BLaER1 treated with 17β-estradiol and CSF1 and Interleukin-3, amounts not matched to agents 10 nM and 100 nM (cell line): ENCODE measurements around the gene OSTF1.

Experiments
- H3K27ac ChIP-seq, 11 experiments: shearing (Covaris generic); formaldehyde crosslinking; 2 replicates each; pipeline ENCODE4 v1.8.1; 2022
- H3K27me3 ChIP-seq, 11 experiments: shearing (Covaris generic); formaldehyde crosslinking; 2 replicates each; pipeline ENCODE4 v1.8.1; 2022
- H3K36me3 ChIP-seq, 11 experiments: shearing (Covaris generic); formaldehyde crosslinking; 2 replicates each; pipeline ENCODE4 v1.8.1; 2022
- H3K4me1 ChIP-seq, 10 experiments: shearing (Covaris generic); formaldehyde crosslinking; 2 replicates each; pipeline ENCODE4 v1.8.1; 2022
- H3K4me2 ChIP-seq, 11 experiments: shearing (Covaris generic); formaldehyde crosslinking; 2 replicates each; pipeline ENCODE4 v1.8.1; 2022
- H3K4me3 ChIP-seq, 10 experiments: shearing (Covaris generic); formaldehyde crosslinking; 2 replicates each; pipeline ENCODE4 v1.8.1; 2022
- H3K9ac ChIP-seq, 11 experiments: shearing (Covaris generic); formaldehyde crosslinking; 2 replicates each; pipeline ENCODE4 v1.8.1; 2022
- H3K9me3 ChIP-seq, 11 experiments: shearing (Covaris generic); formaldehyde crosslinking; replicated peaks in 1 of 11; 2 replicates each; pipeline ENCODE4 v1.8.1; 2022
- H4K20me1 ChIP-seq, 11 experiments: shearing (Covaris generic); formaldehyde crosslinking; 2 replicates each; pipeline ENCODE4 v1.8.1; 2022
- Cebpa-rat ChIP-seq, 11 experiments: shearing (Covaris generic); IDR thresholded peaks; 2 replicates each; pipeline ENCODE4 v1.8.1; 2022

OSTF1 gene

DNA sequence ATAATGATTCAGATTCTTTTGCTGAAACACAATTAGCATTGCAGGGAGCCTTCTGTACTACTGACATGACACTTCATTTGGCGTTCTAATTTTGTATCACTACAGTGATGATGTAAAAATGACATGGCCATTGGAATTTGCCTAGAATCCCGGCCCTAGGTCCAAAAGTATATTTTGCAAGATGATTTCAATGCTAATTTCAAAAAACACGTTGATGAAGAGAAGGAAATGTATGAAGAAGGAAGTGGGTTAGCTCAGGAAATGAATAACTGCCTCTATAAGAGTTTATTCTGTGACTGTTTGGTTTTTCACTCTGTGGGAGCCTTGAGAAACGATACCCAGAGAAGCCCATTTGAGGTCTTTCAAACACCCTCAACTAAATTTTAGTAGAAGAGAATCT lies 59.3 kb downstream of the OSTF1 start:
- H3K4me1 ChIP-seq, result peaks cover 50 to 80% (median 66%) of the 10 kb centered on the region in 10 experiments
- H3K4me3 ChIP-seq, result peak overlapping the region in 5 of 10 experiments; percentile 1 to 29 (median 5); a peak in 2 of 20 replicates
- no peaks in the 10 kb centered on the region for H3K27me3 ChIP-seq
- H3K9ac ChIP-seq, result peak overlapping the region; percentile 47 to 74 (median 64); a peak in 19 of 22 replicates
- peak overlapping the region; percentile 67 to 94 (median 81); a peak in 21 of 22 replicates for H3K27ac ChIP-seq
- H4K20me1 ChIP-seq, result peaks cover 0 to 33% (median 0%) of the 10 kb centered on the region in 11 experiments; a peak in 3 of 22 replicates
- peaks cover 48 to 73% (median 65%) of the 10 kb centered on the region in 11 experiments for H3K36me3 ChIP-seq
- peak in 1 of 11 experiments; percentile 25; a peak in 1 of 22 replicates for TF ChIP-seq Cebpa-rat (IDR thresholded peaks at IDR 0.05)
- H3K4me2 ChIP-seq, result peak overlapping the region; percentile 45 to 92 (median 79)
- H3K9me3 ChIP-seq, result peaks cover 18 to 51% (median 39%) of the 10 kb centered on the region in 11 experiments

DNA sequence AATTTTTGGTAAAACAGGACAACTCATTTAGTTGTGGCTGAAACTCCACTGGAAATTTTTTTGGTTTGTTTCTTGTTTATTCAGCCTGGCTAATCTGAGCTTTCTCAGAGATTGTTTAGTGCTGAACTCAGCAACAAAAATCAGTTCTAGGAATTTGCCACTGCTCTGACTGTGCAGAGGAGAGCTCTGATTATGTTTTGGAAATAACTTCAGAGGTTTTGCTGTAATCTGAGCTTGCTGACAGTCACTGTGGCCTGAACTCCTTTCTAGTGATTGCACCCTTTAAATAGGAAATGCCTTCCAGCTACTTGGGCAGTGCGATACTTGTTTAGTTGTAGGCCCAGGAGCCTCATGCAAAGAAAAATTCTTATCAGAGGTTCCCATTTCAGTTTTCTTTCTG lies 60.2 kb downstream of the OSTF1 start:
- no peak for TF ChIP-seq Cebpa-rat (IDR thresholded peaks at IDR 0.05)
- peaks cover 0 to 33% (median 0%) of the 10 kb centered on the region in 11 experiments; a peak in 3 of 22 replicates for H4K20me1 ChIP-seq
- H3K36me3 ChIP-seq, result peaks cover 38 to 72% (median 64%) of the 10 kb centered on the region in 11 experiments
- peaks cover 13 to 42% (median 32%) of the 10 kb centered on the region in 11 experiments for H3K9me3 ChIP-seq
- H3K4me2 ChIP-seq, result peak overlapping the region; percentile 45 to 92 (median 79)
- peaks cover 50 to 81% (median 63%) of the 10 kb centered on the region in 10 experiments for H3K4me1 ChIP-seq
- H3K27ac ChIP-seq, result peak overlapping the region; percentile 67 to 94 (median 81); a peak in 21 of 22 replicates
- H3K9ac ChIP-seq, result peak overlapping the region; percentile 47 to 74 (median 64); a peak in 20 of 22 replicates
- H3K4me3 ChIP-seq, result peak overlapping the region in 1 of 10 experiments; percentile 5; a peak in 2 of 20 replicates
- no peaks in the 10 kb centered on the region for H3K27me3 ChIP-seq

DNA sequence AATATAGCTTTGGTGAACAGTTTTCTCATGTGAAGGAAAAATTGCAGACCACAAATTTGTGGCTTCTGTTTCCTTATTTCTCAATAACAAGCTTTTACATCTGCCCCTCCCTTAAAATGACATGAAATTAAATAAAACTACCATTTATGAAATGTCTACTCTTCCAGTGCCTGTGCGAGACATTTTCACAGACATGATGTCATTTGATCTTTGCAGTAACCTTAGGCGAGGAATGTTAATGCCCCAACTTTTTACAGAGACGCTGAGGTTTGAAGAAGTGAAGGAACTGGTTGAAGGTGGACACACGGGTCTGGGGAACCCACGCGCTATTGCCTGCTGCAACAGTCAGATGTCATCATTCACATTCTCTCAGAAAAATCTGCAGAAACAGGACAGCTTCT lies 61.5 kb downstream of the OSTF1 start:
- Histone ChIP-seq H3K27ac (peak overlapping the region; percentile 67 to 94 (median 81); a peak in 21 of 22 replicates), H3K36me3 (peaks cover 26 to 63% (median 52%) of the 10 kb centered on the region in 11 experiments), H4K20me1 (peaks cover 0 to 33% (median 0%) of the 10 kb centered on the region in 11 experiments; a peak in 3 of 22 replicates), H3K27me3 (no peaks in the 10 kb centered on the region), H3K4me2 (peak overlapping the region; percentile 45 to 92 (median 79)), H3K4me3 (peak overlapping the region in 2 of 10 experiments; percentile 2 to 32; a peak in 5 of 20 replicates), H3K9me3 (peaks cover under 1 to 29% (median 19%) of the 10 kb centered on the region in 11 experiments; a peak in 20 of 22 replicates), H3K9ac (peak overlapping the region; percentile 7 to 71 (median 57); a peak in 17 of 22 replicates), H3K4me1 (peaks cover 50 to 81% (median 63%) of the 10 kb centered on the region in 10 experiments)
- TF ChIP-seq Cebpa-rat (IDR thresholded peaks at IDR 0.05), result peak in 1 of 11 experiments; percentile 30; a peak in 1 of 22 replicates

DNA sequence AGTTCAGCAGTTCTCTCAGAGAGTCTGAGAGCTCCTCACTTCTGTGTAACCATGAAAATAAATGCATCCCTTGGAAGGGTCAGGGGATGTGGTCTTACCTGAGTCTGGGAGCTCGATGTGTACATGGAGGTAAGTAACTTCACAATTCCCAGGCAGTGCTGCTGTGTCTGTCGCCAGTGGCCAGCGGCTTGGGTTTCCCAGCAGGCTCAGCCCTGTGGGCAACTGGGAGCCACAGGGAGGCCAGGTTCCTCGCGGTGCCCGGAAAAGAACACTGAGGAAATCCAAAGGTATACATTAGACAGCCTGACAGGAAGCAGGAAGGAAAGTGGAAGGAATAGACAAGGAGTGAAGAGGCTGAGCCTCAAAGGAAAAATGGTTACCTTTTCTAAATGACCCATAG lies 62.2 kb downstream of the OSTF1 start:
- Histone ChIP-seq H3K4me2 (peak overlapping the region; percentile 45 to 92 (median 79)), H3K9me3 (peaks cover 0 to 22% (median 13%) of the 10 kb centered on the region in 11 experiments; a peak in 15 of 22 replicates), H3K36me3 (peaks cover 19 to 63% (median 45%) of the 10 kb centered on the region in 11 experiments), H3K9ac (peak overlapping the region in 10 of 11 experiments; percentile 23 to 71 (median 58); a peak in 14 of 22 replicates), H3K4me1 (peaks cover 50 to 77% (median 63%) of the 10 kb centered on the region in 10 experiments), H4K20me1 (peaks cover 0 to 31% (median 0%) of the 10 kb centered on the region in 11 experiments; a peak in 3 of 22 replicates), H3K27ac (peak overlapping the region; percentile 67 to 94 (median 81); a peak in 21 of 22 replicates), H3K27me3 (no peaks in the 10 kb centered on the region), H3K4me3 (peak overlapping the region in 2 of 10 experiments; percentile 6 to 18; a peak in 4 of 20 replicates)
- no peak for TF ChIP-seq Cebpa-rat (IDR thresholded peaks at IDR 0.05)

DNA sequence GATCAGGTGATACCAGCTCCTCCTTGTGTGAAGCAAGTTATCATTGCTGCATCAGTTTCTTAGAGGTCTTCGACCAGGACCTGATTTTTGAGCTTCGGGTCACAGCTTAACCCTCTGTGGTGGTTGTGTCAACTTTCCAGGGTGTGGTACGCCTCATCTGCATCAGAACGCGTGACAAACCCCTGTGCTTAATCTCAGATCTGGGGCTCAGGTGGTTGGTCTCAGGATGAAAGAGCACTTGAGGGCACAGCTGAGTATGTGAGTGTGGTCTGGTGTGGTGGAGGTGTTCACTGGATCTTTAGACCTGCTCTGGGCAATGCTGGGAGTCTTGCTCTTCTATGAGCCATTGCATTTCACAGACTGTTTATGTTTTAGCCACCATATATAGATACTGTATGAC lies 64.1 kb downstream of the OSTF1 start:
- H4K20me1 ChIP-seq, result peaks cover 0 to 18% (median 0%) of the 10 kb centered on the region in 11 experiments; a peak in 2 of 22 replicates
- H3K4me3 ChIP-seq, result no peak overlapping the region
- H3K36me3 ChIP-seq, result peaks cover 6 to 69% (median 34%) of the 10 kb centered on the region in 11 experiments; a peak in 18 of 22 replicates
- H3K9me3 ChIP-seq, result peaks cover 0 to 10% (median 0%) of the 10 kb centered on the region in 11 experiments; a peak in 10 of 22 replicates
- TF ChIP-seq Cebpa-rat (IDR thresholded peaks at IDR 0.05), result no peak
- H3K27me3 ChIP-seq, result no peaks in the 10 kb centered on the region
- no peak overlapping the region for H3K9ac ChIP-seq
- peak overlapping the region in 4 of 11 experiments; percentile 2 to 94 (median 12); a peak in 3 of 22 replicates for H3K27ac ChIP-seq
- H3K4me1 ChIP-seq, result peaks cover 38 to 69% (median 44%) of the 10 kb centered on the region in 10 experiments
- H3K4me2 ChIP-seq, result peak overlapping the region in 4 of 11 experiments; percentile 10 to 92 (median 82); a peak in 6 of 22 replicates

DNA sequence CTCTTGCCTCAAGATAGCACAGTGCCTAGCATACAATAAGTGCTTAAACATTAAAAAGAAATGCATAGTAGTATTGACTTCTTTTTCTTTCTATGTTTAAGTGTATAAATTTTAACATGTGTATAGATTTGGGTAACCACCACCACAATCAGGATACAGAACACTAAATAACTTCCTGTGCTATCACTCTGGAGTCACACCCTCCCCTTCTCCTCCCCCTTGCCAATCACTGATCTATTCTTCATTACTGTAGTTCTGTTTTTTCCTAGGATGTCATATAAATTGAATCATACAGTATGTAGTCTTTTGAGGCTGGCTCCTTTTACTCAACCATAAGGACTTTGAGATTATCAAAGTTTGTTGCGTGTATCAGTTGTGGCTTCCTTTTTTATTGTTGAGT lies 68.5 kb downstream of the OSTF1 start:
- no peak overlapping the region for H3K4me3 ChIP-seq
- no peaks in the 10 kb centered on the region for H3K27me3 ChIP-seq
- no peak overlapping the region for H3K4me2 ChIP-seq
- no peaks in the 10 kb centered on the region for H4K20me1 ChIP-seq
- H3K4me1 ChIP-seq, result peaks cover 0 to 28% (median 2%) of the 10 kb centered on the region in 10 experiments; a peak in 10 of 20 replicates
- no peak overlapping the region for H3K27ac ChIP-seq
- TF ChIP-seq Cebpa-rat (IDR thresholded peaks at IDR 0.05), result no peak
- H3K9ac ChIP-seq, result no peak overlapping the region
- H3K36me3 ChIP-seq, result peaks cover 0 to 98% (median 18%) of the 10 kb centered on the region in 11 experiments; a peak in 14 of 22 replicates
- peaks cover 0 to 3% (median under 1%) of the 10 kb centered on the region in 11 experiments; a peak in 6 of 22 replicates for H3K9me3 ChIP-seq

DNA sequence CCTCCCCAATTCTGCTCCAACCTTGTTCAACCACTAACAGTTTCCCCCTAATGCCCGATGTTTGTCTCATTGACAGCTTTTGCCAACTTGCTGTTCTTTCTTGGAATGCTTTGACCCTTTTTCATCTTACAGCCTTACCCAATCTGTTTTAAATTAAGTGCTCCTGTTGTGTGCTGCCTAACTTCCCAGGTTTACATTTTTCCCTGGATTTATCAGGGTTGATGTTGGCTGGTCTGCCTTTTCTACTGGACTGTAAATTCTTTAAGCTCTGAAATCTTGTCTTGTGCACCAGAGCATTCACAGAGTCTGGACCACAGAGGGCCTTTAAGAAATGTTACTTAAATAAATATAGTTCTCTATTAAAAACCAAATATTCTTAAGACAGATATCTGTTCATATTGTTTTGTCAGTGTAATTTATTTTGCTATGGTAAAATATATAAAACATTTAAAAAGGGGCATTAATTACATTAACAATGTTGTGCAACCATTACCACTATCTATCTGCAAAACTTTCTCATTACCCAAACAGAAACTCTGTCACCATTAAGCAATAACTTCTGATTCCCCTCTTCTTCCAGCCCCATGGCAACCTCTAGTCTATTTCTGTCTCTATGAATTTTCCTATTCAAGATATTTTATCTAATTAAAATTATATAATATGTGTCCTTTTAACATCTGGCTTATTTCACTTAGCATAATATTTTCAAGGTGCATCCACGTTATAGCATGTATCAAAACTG lies 73.0 kb downstream of the OSTF1 start:
- H3K27me3 ChIP-seq, result no peaks in the 10 kb centered on the region
- H3K27ac ChIP-seq, result 0 out of 22 replicates have a peak overlapping the region, but pooled peaks of 1 of the 11 experiments have one; percentile 8
- no peaks in the 10 kb centered on the region for H4K20me1 ChIP-seq
- no peak overlapping the region for H3K4me2 ChIP-seq
- peaks cover 0 to 11% (median 0%) of the 10 kb centered on the region in 10 experiments; a peak in 2 of 20 replicates for H3K4me1 ChIP-seq
- no peak for TF ChIP-seq Cebpa-rat (IDR thresholded peaks at IDR 0.05)
- no peak overlapping the region for H3K9ac ChIP-seq
- peaks cover 0 to 100% (median 7%) of the 10 kb centered on the region in 11 experiments; a peak in 11 of 22 replicates for H3K36me3 ChIP-seq
- no peak overlapping the region for H3K4me3 ChIP-seq
- H3K9me3 ChIP-seq, result peaks cover 22 to 43% (median 33%) of the 10 kb centered on the region in 11 experiments

DNA sequence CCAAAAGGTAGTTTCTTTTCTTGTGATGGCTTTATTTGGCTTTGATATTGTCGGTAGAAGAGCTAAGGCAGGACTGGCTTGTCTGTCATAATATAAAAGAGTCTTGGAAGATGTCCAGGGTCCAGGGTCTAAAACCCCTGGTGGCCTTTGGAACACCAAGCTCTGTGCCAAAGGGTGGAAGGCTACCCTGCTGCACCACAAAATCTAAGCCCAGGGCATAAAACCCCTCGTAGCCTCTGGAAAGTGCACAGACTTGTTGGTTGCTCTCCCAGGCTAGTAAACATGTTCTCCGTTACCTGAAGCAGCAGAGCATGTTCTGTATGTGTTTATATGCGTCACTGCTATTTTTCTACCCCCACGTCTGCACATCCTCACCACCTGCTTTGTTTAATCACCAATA lies 75.5 kb downstream of the OSTF1 start:
- no peak overlapping the region for H3K27ac ChIP-seq
- peaks cover 26 to 50% (median 39%) of the 10 kb centered on the region in 11 experiments for H3K9me3 ChIP-seq
- no peaks in the 10 kb centered on the region for H4K20me1 ChIP-seq
- H3K4me2 ChIP-seq, result no peak overlapping the region
- TF ChIP-seq Cebpa-rat (IDR thresholded peaks at IDR 0.05), result no peak
- peaks cover 0 to 19% (median 0%) of the 10 kb centered on the region in 10 experiments; a peak in 6 of 20 replicates for H3K4me1 ChIP-seq
- no peaks in the 10 kb centered on the region for H3K27me3 ChIP-seq
- H3K4me3 ChIP-seq, result no peak overlapping the region
- H3K36me3 ChIP-seq, result peaks cover 0 to 100% (median 18%) of the 10 kb centered on the region in 11 experiments; a peak in 13 of 22 replicates
- no peak overlapping the region for H3K9ac ChIP-seq
